Suppressor macrophage treated with lipopolysaccharide for 4 hours (primary cell): ENCODE data around the gene HID1.

Experiments
- DNase-seq: peaks from one replicate; pipeline ENCODE4 v3.0.0-alpha.2; 2020

The HID1 gene

GRCh38 chr17:74946641-74947040, 25.9 kb downstream of the HID1 start:
- no peak for DNase-seq

GRCh38 chr17:74945543-74945942, 27.0 kb downstream of the HID1 start:
- DNase-seq: peak; percentile 16

- no peak for DNase-seq
Measured at GRCh38 chr17:74943808-74944522, 28.6 kb downstream of the HID1 start.

- no peak for DNase-seq
Measured at GRCh38 chr17:74941128-74941725, 31.3 kb downstream of the HID1 start.

GRCh38 chr17:74939534-74939933, 33.0 kb downstream of the HID1 start:
- no peak for DNase-seq

- no peak for DNase-seq
Measured at GRCh38 chr17:74938194-74938950, 34.2 kb downstream of the HID1 start.

- no peak for DNase-seq
Measured at GRCh38 chr17:74937064-74938051, 35.2 kb downstream of the HID1 start.

GRCh38 chr17:74936470-74936799, 36.1 kb downstream of the HID1 start:
- DNase-seq: no peak

- no peak for DNase-seq
Measured at GRCh38 chr17:74935585-74936469, 36.7 kb downstream of the HID1 start, which contains the start of gene OTOP3. OTOP3 (plus strand) TSS chr17:74935898; CDS start chr17:74935922, 24 bp downstream.

GRCh38 chr17:74935048-74935447, 37.5 kb downstream of the HID1 start:
- DNase-seq: no peak

- DNase-seq: no peak
Measured at GRCh38 chr17:74930535-74931036, 42.0 kb downstream of the HID1 start.

- no peak for DNase-seq
Measured at GRCh38 chr17:74928786-74929185, 43.8 kb downstream of the HID1 start.

- DNase-seq: no peak
Measured at GRCh38 chr17:74925242-74925641, 47.3 kb downstream of the HID1 start.

- DNase-seq: peak; percentile 70
Measured at GRCh38 chr17:74924250-74924948, 48.2 kb downstream of the HID1 start, which contains the start of gene OTOP2. OTOP2 (plus strand) TSS chr17:74924273; CDS start chr17:74924633, 360 bp downstream.

GRCh38 chr17:74923538-74924249, 48.9 kb downstream of the HID1 start:
- peak; percentile 82 for DNase-seq

GRCh38 chr17:74922694-74923537, 49.6 kb downstream of the HID1 start, which contains the start of gene USH1G:
USH1G (minus strand) TSS chr17:74923255; CDS start chr17:74923073, 182 bp downstream.
- DNase-seq: no peak

- DNase-seq: no peak
Measured at GRCh38 chr17:74922172-74922571, 50.4 kb downstream of the HID1 start.

- no peak for DNase-seq
Measured at GRCh38 chr17:74921769-74922168, 50.8 kb downstream of the HID1 start.
